ENCODE data around the gene TMEM38B. TPM values are rescaled to one million over a fixed set of nuclear protein-coding genes. Genes with fewer than 3 reads are reported as not detected.

Gene TMEM38B
- total RNA-seq, 3 donors from 2014 or later (not counting 1 experiment from before 2014, with no cell fraction given): 5.7 to 8.0 (median 8.0) TPM

- H3K9me3 ChIP-seq (ENCODE audit: control insufficient read depth, insufficient read depth, low read length): no peaks in the 10 kb centered on the region
- Mint-ChIP-seq H3K27ac (no peak overlapping the region), H3K9me3 (no peaks in the 10 kb centered on the region), H3K4me3 (no peak overlapping the region), H3K27me3 (ENCODE audit: low read depth in 2 of 2) (peaks cover 7 to 8% of the 10 kb centered on the region in 2 donors), H3K4me1 (peaks cover 18 to 19% of the 10 kb centered on the region in 2 donors), H3K36me3 (no peaks in the 10 kb centered on the region)
- no peak for DNase-seq
- peaks cover 7% of the 10 kb centered on the region for H3K4me1 ChIP-seq (ENCODE audit: control insufficient read depth, insufficient read depth, low read length)
- TF ChIP-seq CTCF (IDR thresholded peaks at IDR 0.05): no peak
- no peak overlapping the region for H3K4me3 ChIP-seq (ENCODE audit: low read length)
- peaks cover 8% of the 10 kb centered on the region for H3K27me3 ChIP-seq (ENCODE audit: control insufficient read depth, insufficient read depth, low read length)
- WGBS (ENCODE audit: insufficient coverage): 100% methylated on average over 3 of the region's 4 CpGs
- H3K36me3 ChIP-seq (ENCODE audit: control insufficient read depth, insufficient read depth, low read length): no peaks in the 10 kb centered on the region
- ATAC-seq: no peak
- intact Hi-C loops (cut with micrococcal nuclease): loop anchor here (10.0 kb wide), 1 partner anchor 703 kb away; no protein-coding TSS in a partner anchor
- no peak overlapping the region for H3K27ac ChIP-seq (ENCODE audit: low read length)
These were observed 3.5 kb downstream of the TMEM38B start for GRCh38 chr9:105697871-105698270.

- H3K4me3 ChIP-seq (ENCODE audit: low read length): no peak overlapping the region
- H3K9me3 Mint-ChIP-seq: no peaks in the 10 kb centered on the region
- ATAC-seq (no peak), DNase-seq (no peak)
- H3K27ac ChIP-seq (ENCODE audit: low read length): no peak overlapping the region
- no peak for TF ChIP-seq CTCF (IDR thresholded peaks at IDR 0.05)
- peaks cover 3% of the 10 kb centered on the region for H3K27me3 ChIP-seq (ENCODE audit: control insufficient read depth, insufficient read depth, low read length)
- H3K4me1 Mint-ChIP-seq: peaks cover 16 to 17% of the 10 kb centered on the region in 2 donors
- peaks cover 6% of the 10 kb centered on the region in 2 donors for H3K27me3 Mint-ChIP-seq (ENCODE audit: low read depth in 2 of 2)
- no peak overlapping the region for H3K4me3 Mint-ChIP-seq
- H3K36me3 ChIP-seq (ENCODE audit: control insufficient read depth, insufficient read depth, low read length): no peaks in the 10 kb centered on the region
- H3K4me1 ChIP-seq (ENCODE audit: control insufficient read depth, insufficient read depth, low read length): peaks cover 5% of the 10 kb centered on the region
- no peaks in the 10 kb centered on the region for H3K9me3 ChIP-seq (ENCODE audit: control insufficient read depth, insufficient read depth, low read length)
- H3K27ac Mint-ChIP-seq: no peak overlapping the region
- intact Hi-C loops (cut with micrococcal nuclease): loop anchor here (10.0 kb wide), 1 partner anchor 704 kb away; no protein-coding TSS in a partner anchor
- no CpG with 5 or more reads among the region's 1 CpG for WGBS (ENCODE audit: insufficient coverage)
- H3K36me3 Mint-ChIP-seq: no peaks in the 10 kb centered on the region
These were observed 4.1 kb downstream of the TMEM38B start for GRCh38 chr9:105698348-105698870.

GRCh38 chr9:105700668-105701067, 6.3 kb downstream of the TMEM38B start:
- Mint-ChIP-seq H3K27me3 (ENCODE audit: low read depth in 2 of 2) (no peaks in the 10 kb centered on the region), H3K27ac (no peak overlapping the region)
- intact Hi-C loops (cut with micrococcal nuclease): no loop called here

More at GRCh38 chr9:105700668-105701067, 6.3 kb downstream of the TMEM38B start:
- H3K4me1 Mint-ChIP-seq: peaks cover 1% of the 10 kb centered on the region in 2 donors
- H3K36me3 Mint-ChIP-seq: no peaks in the 10 kb centered on the region
- WGBS (ENCODE audit: insufficient coverage): 39% methylated on average over 1 of the region's 1 CpG
- no peaks in the 10 kb centered on the region for H3K9me3 Mint-ChIP-seq
- no peaks in the 10 kb centered on the region for H3K9me3 ChIP-seq (ENCODE audit: control insufficient read depth, insufficient read depth, low read length)
- DNase-seq (no peak), ATAC-seq (no peak)
- H3K4me3 ChIP-seq (ENCODE audit: low read length): no peak overlapping the region
- H3K27ac ChIP-seq (ENCODE audit: low read length): no peak overlapping the region
- TF ChIP-seq CTCF (IDR thresholded peaks at IDR 0.05): no peak
- H3K27me3 ChIP-seq (ENCODE audit: control insufficient read depth, insufficient read depth, low read length): no peaks in the 10 kb centered on the region
- no peaks in the 10 kb centered on the region for H3K36me3 ChIP-seq (ENCODE audit: control insufficient read depth, insufficient read depth, low read length)
- no peak overlapping the region for H3K4me3 Mint-ChIP-seq
- no peaks in the 10 kb centered on the region for H3K4me1 ChIP-seq (ENCODE audit: control insufficient read depth, insufficient read depth, low read length)

Data from natural killer cell (primary cell).